Activated T-cell treated with anti-CD3 and anti-CD28 coated beads for 1 hour (primary cell): ENCODE measurements around the gene KLF3.
"Not testable (repeated sequence)": the region's sequence is repeated elsewhere in the genome, so short reads cannot be mapped to it uniquely, and the experiment has no call there.

ENCODE experiments used
- DNase-seq: peaks from one replicate; pipeline ENCODE4 v3.0.0-alpha.2; 2020; ENCODE audit warnings: low read depth

KLF3 gene

DNA sequence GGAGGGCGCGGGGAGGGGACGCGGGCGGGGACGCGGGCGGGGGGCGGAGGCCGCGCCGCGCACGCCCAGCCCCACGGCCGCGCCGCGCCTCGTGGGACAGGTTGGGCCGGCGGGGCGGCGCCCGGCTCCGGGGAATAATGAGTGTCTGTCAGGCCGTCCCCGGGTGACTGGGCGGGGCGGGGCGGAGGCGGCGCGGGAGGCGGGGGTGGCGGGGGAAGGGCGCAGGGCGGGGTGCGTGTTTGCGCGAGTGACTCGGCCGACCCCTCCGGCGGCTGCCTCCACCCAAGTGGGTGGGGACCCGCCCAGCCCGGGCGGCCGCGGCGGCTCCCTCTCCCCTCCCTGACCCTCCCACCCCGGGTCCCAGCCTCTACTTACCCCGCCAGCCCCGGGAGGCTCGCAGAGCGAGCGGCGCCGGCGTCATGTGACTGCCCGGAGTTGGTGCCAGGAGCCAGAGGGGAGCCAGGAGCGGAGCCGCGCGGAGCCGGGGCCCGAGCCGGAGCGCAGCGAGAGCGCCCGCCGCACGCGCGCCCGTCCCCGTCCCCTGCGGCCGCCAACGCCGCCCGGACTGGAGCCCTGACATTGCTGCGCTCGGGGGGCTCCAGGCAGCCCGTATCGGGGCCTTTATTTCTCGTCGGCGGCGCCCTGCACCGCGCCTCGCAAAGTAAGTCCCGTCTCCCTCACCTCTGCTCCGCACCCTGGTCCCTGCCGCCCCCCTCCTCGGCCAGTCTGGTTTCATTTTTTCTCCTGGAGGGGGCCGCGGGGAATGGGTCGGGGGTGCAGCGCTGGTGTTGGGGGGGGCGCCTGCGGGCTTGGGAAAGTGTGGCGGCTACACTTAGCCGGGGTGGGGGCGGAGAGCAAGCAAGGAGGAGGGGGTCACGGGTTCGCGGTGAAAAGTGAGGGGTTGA lies at the start of gene KLF3:
Gene KLF3 (plus strand): TSS at position 399 of the 905 bp plus-strand sequence. CDS start 16,427 bp downstream, outside the sequence.
- peak; percentile 94 for DNase-seq

- no peak for DNase-seq
These were observed 49.8 kb upstream of the KLF3 start for GRCh38 chr4:38614231-38614630.

- DNase-seq, result no peak
These were observed 48.2 kb upstream of the KLF3 start for GRCh38 chr4:38615847-38616246.

- DNase-seq, result no peak
These were observed 45.5 kb upstream of the KLF3 start for GRCh38 chr4:38618505-38618904.

DNA sequence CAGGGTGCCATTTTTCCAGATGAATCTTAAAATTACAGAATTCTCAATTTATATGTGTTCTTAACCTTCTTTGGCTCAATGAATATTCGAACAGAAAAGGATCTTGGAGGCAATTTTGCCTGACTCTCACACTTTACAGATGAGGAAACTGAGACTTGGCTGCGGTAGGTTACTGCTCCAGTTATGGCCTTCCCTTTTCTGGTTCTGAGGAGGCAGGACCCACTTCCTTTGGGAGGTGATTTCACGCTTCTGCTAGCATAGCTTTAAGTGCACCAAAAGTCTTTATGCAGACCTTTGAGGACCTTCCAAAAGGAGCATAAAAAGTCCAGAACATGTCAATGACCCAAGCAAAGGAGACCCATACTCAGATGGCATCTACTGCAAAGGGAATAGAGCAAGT lies 44.7 kb upstream of the KLF3 start:
- DNase-seq, result no peak

DNA sequence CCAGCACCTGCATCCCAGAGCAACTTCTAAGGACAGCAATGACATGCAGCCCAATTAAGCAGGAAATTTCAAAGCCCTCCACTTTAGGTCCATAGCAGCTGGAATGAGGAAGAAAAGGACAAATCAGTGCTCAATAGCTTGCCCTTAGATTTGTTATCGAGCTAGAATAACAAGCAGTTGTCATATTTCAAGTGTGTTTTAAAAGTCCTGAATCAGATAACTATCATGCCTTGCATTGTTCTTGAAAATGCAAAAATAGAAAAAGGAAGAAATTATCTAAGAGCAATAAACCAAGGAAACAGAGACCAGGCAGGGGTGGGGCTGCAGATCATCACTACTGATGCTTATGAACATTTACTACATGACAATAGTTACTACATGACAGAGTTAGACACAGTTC lies 43.9 kb upstream of the KLF3 start:
- DNase-seq, result no peak

GRCh38 chr4:38620527-38621027 lies 43.4 kb upstream of the KLF3 start:
- no peak for DNase-seq

- DNase-seq, result no peak
These were observed 42.8 kb upstream of the KLF3 start for GRCh38 chr4:38621028-38621684.

- DNase-seq, result no peak
These were observed 42.2 kb upstream of the KLF3 start for GRCh38 chr4:38621831-38622230.

GRCh38 chr4:38622340-38622739 lies 41.7 kb upstream of the KLF3 start:
- not testable (repeated sequence) for DNase-seq

- DNase-seq, result no peak
These were observed 40.7 kb upstream of the KLF3 start for GRCh38 chr4:38623260-38623659.

DNA sequence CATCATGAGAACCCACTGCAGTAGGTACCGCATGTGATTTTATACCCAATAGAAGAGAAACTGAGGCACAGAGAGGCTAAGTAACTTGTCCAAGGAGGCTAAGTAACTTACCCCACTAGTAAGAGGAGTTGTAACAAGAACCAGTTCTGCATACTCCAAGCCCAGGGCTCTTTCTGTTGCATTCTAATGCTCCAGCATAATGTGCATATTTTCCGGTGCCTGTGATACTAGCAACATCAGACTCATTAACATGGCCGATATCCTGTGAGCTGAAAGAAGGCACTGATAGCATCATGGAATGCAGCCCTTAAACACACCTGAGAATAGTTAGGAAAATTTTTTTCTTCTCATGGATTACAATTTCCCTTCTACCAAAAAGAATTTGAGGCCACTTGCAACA lies 39.7 kb upstream of the KLF3 start:
- no peak for DNase-seq

- no peak for DNase-seq
These were observed 38.5 kb upstream of the KLF3 start for GRCh38 chr4:38625508-38625907.

GRCh38 chr4:38626901-38627444 lies 37.0 kb upstream of the KLF3 start:
- not testable (repeated sequence) for DNase-seq

DNA sequence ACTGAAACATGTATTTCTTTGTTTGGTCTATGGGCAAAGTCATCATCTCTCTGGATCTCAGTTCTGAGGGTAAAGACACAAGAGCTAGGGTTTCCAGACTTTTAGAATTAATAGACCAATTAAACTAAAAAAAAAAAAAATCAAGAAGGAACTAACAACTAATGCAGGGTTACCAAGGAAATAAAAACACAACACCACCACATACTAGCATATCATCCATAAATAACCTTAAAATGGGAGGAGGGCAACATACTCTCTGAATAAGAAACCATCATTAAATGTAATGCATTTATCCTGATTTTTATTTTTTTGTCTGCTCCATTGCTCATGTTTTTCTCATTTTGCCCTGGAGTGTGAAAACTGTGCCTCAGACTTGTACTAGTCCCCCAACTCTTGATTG lies 33.5 kb upstream of the KLF3 start:
- DNase-seq, result no peak

DNA sequence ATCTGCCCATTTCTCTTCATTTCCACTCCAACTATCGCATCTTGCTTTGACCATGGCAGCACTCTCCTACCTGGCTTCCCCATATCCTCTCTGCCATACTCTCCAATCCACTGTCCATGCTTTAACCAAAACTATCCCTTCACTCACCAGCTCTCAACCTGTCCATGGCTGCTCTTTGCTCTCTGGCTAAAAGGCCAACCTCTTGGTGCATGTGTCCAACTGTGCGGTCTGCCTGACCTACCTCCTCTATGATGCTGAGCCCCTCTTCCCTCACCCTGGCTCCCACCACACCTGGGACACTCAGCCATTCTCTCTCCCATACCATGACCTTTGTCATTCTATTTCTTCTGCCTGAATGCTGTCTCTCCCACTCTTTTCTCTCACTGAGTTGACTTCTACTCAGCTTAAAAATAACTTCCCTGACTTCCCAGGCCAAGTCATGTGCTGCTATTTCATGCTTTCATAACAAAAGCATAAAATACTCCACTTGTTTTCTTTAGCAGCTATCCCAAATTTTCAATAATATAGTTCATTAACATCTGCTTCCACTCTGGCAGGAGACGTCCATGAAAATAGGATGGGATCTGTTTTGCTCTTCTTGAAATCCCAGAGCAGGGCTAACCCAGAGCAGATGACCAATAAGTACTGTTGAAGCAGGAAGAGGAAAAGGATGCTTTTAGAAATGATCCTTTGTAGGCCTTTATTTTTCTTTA lies 29.8 kb upstream of the KLF3 start:
- no peak for DNase-seq

DNA sequence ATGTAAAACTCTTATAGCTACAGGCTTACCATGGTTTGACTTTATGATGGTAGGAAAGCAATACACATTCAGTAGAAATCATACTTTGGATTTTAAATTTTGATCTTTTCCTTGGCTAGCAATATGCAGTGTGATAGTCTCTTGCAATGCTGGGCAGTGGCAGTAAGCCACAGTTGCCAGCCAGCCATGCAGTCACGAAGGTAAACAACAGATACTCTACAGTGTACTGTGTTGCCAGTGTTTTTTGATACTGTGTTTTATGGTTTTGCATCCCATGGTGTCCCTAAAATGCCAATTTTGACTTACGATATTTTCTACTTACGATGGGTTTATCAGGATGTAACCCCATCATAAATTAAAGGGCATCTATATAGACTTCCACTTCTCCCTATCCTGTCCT lies 24.8 kb upstream of the KLF3 start:
- no peak for DNase-seq

DNA sequence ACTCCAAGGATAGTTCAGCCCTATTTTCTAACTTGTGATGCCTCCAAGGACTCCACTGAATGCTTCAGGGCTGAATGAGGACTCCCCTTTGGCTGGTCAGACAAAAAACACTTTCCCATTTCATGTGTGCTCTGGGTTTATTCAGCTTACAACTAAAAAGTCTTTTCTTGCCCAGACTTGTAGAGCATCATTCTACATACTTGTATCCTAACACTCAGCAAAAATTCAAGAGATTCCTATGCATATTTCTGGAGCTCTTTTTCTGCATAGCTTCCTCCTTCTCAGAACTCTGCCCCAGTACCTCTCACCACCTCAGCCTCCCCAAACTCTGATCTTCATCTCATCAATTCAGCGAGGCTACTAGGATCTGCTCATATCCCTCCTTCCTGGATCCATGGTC lies 22.2 kb upstream of the KLF3 start:
- no peak for DNase-seq

DNA sequence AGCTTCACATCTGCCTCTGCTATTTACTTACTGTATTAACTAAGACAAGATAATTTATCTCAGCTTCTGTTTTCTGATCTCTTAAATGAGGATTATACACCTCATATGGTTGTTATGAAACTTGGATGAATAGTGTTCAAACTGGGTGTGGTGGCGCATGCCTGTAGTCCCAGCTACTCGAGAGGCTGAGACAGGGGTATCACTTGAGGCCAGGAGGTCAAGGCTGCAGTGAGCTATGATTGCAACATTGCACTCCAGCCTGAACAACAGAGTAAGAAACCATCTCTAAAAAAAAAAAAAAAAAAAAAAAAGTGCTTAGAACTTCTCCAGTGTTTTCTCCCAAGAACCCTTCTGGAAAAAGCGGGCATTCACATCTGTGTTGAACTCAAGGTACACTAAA lies 19.8 kb upstream of the KLF3 start:
- DNase-seq, result no peak

- no peak for DNase-seq
These were observed 16.7 kb upstream of the KLF3 start for GRCh38 chr4:38647101-38647819.

- DNase-seq, result no peak
These were observed 13.9 kb upstream of the KLF3 start for GRCh38 chr4:38650133-38650532.

DNA sequence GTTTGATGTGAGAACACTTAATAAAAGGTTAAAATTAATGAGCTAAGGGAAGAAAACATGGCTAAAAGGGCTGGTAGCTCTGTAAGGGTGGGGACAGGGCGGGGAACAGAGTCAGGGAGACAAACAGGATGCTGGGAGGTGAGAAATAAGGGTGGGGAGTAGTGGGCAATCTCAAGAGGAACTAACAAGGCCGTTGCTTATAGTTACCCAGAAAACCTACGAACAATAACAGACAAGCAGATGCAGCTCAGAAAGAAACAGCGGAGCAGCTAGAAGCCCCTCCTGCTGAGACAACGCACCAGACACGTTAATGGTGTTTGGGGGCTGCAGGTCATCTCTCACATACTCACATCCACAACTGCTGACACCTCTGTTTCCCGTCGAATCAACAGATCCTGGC lies 9.7 kb upstream of the KLF3 start:
- DNase-seq, result no peak
